Lung (tissue), 12 donors: ENCODE measurements around the gene EPHB1. TPM values are rescaled to one million over a fixed set of nuclear protein-coding genes. Genes with fewer than 3 reads are reported as not detected.

Experiments
- ATAC-seq: fragments of 200-7000 bp; cut with Tn5 transposase; one replicate; pipeline ENCODE4 v1.9.1; 2020; ENCODE audit warnings: moderate number of reproducible peaks; ENCODE audit not compliant: insufficient read depth, low FRiP score
- DNase-seq, 3 donors: peaks; one replicate each; pipeline ENCODE4 v3.0.0-alpha.2; 2013 to 2017
- H3K27ac ChIP-seq, 2 donors: one replicate each; pipeline ENCODE4 v1.5.1; 2013; ENCODE audit warnings: mild to moderate bottlenecking in 2 of 2, moderate library complexity in 2 of 2, control low read depth in 1 of 2, inconsistent platforms in 1 of 2, low read depth in 1 of 2, low read length in 1 of 2
- H3K27me3 ChIP-seq, 3 donors: one replicate each; pipeline ENCODE4 v1.5.1; 2013; ENCODE audit warnings: low read length in 2 of 3; ENCODE audit not compliant: control insufficient read depth in 3 of 3, insufficient read depth in 3 of 3
- H3K36me3 ChIP-seq, 4 donors: one replicate each; pipeline ENCODE4 v1.5.1; 2013; ENCODE audit warnings: low read length in 4 of 4, mild to moderate bottlenecking in 1 of 4, moderate library complexity in 1 of 4; ENCODE audit not compliant: control insufficient read depth in 4 of 4, insufficient read depth in 4 of 4
- H3K4me1 ChIP-seq, 5 donors: one replicate each; pipeline ENCODE4 v1.5.1; 2013; ENCODE audit warnings: low read length in 5 of 5, mild to moderate bottlenecking in 2 of 5, moderate library complexity in 1 of 5; ENCODE audit not compliant: control insufficient read depth in 5 of 5, insufficient read depth in 5 of 5
- H3K4me3 ChIP-seq: one replicate; pipeline ENCODE4 v1.5.1; 2013; ENCODE audit warnings: mild to moderate bottlenecking, control low read depth, moderate library complexity
- H3K9ac ChIP-seq, 2 donors: one replicate each; pipeline ENCODE4 v1.5.1; 2013; ENCODE audit warnings: low read length in 2 of 2, control low read depth in 1 of 2; ENCODE audit not compliant: insufficient read depth in 1 of 2
- H3K9me3 ChIP-seq, 4 donors: one replicate each; pipeline ENCODE4 v1.5.1; 2013; ENCODE audit warnings: low read length in 3 of 4, mild to moderate bottlenecking in 1 of 4, moderate library complexity in 1 of 4; ENCODE audit not compliant: control insufficient read depth in 4 of 4, insufficient read depth in 3 of 4
- WGBS, 2 donors: extraction: QIAGEN DNeasy Blood & Tissue Kit; methylation state at CpG; one replicate each; pipeline ENCODE4 v1.1.7; 2013; 5-methylcytosine and 5-hydroxymethylcytosine counted together
- polyA plus RNA-seq, 2 donors: library from polyadenylated mRNA; stranded (reverse); fragments of 200-250 nt; gene quantifications; one replicate each; pipeline ENCODE4 v1.2.1, GENCODE V29; 2013
- total RNA-seq, 2 donors: library from RNA; depleted of rRNA in 1 of 2; stranded (reverse); fragments of >200 nt in 1 of 2; gene quantifications; one replicate each; pipeline ENCODE4 v1.2.1, GENCODE V29; 2014 to 2021
- TF ChIP-seq, protein P1 (sequence below): IDR thresholded peaks from 2 replicates; pipeline ENCODE4 v1.5.1; 2012; ENCODE audit warnings: mild to moderate bottlenecking; ENCODE audit errors: control extremely low read depth, extremely low read depth
- donor health status: control.
- donor health status: control.
- donor health status: Bipolar disorder and iron deficiency.
- donor health status: healthy.
- donor health status: DM: yes; HTN: yes; CAD: no.

EPHB1 gene
- total and polyA plus RNA-seq, 4 donors: 0.30 to 6.3 (median 2.1) TPM

DNA sequence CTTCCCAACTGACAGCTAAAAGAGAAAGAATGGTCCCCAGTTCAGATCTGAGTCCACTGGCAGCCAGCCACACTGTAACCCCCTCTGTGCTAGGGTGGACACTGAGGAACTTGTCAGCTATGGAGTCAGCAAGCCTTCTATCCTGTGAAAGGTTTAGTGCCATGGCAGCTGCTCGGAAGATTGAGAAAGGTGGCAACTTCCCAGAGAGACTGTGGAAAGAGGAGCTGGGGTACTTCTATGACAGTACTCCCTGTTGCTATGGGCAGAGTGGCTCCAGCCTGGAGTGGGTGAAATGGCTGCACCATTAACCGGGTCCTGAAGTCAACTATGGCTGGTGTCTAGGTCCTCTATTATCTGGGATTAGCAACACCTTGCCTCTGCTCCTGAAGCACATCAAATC is 447.2 kb downstream of the EPHB1 start:
- ATAC-seq (no peak), DNase-seq (no peak)
- Histone ChIP-seq H3K4me3 (no peak overlapping the region), H3K27me3 (peaks cover 0 to 3% (median 3%) of the 10 kb centered on the region in 3 donors), H3K36me3 (no peaks in the 10 kb centered on the region), H3K9ac (no peak overlapping the region), H3K27ac (no peak overlapping the region), H3K9me3 (no peaks in the 10 kb centered on the region), H3K4me1 (no peaks in the 10 kb centered on the region)
- 92 to 97% methylated on average over 2 of the region's 2 CpGs for WGBS, 2 donors
- TF ChIP-seq, protein P1, sequence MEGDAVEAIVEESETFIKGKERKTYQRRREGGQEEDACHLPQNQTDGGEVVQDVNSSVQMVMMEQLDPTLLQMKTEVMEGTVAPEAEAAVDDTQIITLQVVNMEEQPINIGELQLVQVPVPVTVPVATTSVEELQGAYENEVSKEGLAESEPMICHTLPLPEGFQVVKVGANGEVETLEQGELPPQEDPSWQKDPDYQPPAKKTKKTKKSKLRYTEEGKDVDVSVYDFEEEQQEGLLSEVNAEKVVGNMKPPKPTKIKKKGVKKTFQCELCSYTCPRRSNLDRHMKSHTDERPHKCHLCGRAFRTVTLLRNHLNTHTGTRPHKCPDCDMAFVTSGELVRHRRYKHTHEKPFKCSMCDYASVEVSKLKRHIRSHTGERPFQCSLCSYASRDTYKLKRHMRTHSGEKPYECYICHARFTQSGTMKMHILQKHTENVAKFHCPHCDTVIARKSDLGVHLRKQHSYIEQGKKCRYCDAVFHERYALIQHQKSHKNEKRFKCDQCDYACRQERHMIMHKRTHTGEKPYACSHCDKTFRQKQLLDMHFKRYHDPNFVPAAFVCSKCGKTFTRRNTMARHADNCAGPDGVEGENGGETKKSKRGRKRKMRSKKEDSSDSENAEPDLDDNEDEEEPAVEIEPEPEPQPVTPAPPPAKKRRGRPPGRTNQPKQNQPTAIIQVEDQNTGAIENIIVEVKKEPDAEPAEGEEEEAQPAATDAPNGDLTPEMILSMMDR: no peak

DNA sequence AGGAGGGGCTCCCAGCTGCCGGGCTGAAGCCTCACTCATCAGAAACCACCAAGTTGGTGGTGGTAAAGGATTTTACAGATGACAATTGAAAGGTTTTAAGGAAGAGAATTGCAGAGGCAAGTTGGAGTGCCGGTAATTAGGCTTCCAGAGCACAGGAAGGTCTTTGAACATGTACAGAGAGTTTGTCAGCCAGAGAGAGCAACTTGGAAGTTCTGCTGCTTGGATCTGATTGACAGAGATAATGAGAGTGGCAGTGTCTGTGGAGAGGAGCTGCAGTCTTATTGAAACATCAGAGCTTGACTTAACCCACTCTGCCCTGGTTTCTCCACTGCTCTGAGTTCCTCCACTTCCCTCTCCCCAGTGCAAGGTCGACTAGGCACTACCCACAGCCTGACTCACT is 448.6 kb downstream of the EPHB1 start:
- Histone ChIP-seq H3K27ac (no peak overlapping the region), H3K9ac (no peak overlapping the region), H3K4me1 (no peaks in the 10 kb centered on the region), H3K27me3 (peaks cover 0 to 3% (median 3%) of the 10 kb centered on the region in 3 donors), H3K4me3 (no peak overlapping the region), H3K9me3 (no peaks in the 10 kb centered on the region), H3K36me3 (no peaks in the 10 kb centered on the region)
- DNase-seq (no peak), ATAC-seq (no peak)
- TF ChIP-seq, protein P1: no peak
- WGBS, 2 donors: 54 to 63% methylated on average over 3 of the region's 3 CpGs

DNA sequence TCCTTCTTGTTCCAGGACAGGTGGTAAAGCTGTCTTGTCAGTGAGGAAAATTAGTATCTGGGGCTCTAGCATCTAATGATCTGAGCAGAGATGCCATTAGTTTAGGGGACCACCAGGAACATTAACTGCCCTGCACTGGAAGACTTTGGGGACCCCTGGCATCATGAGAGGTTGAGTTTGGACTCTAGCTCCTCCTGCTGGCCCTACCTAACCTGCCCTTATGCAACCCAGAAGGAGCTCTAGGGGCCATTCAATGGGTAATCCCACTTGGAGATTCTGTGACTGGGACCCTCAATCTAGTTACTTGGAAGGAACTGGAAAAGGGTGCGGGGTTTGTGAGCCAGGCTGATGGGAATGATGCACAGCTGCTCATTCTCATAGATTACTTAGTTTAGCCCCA is 451.0 kb downstream of the EPHB1 start:
- WGBS, 2 donors: 90 to 94% methylated on average over 1 of the region's 1 CpG
- ATAC-seq: no peak
- Histone ChIP-seq H3K9ac (no peak overlapping the region), H3K4me3 (no peak overlapping the region), H3K27me3 (no peaks in the 10 kb centered on the region), H3K9me3 (no peaks in the 10 kb centered on the region), H3K36me3 (no peaks in the 10 kb centered on the region), H3K27ac (no peak overlapping the region), H3K4me1 (no peaks in the 10 kb centered on the region)
- TF ChIP-seq, protein P1: no peak
- DNase-seq: no peak

DNA sequence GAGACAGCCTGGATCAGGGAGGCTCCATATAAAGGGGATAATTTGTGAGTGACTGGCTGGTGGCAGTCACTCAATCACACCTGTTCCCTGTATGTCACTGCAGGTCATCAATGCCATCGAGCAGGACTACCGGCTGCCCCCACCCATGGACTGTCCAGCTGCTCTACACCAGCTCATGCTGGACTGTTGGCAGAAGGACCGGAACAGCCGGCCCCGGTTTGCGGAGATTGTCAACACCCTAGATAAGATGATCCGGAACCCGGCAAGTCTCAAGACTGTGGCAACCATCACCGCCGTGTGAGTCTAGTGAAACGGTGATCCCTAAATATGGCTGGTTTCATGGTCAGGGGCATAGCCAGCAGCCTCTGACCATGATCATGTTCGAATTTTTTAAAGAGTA is 453.2 kb downstream of the EPHB1 start:
- TF ChIP-seq, protein P1: no peak
- H3K27ac ChIP-seq: no peak overlapping the region
- no peaks in the 10 kb centered on the region for H3K4me1 ChIP-seq
- H3K4me3 ChIP-seq: no peak overlapping the region
- H3K27me3 ChIP-seq: no peaks in the 10 kb centered on the region
- 90 to 91% methylated on average over 12 of the region's 12 CpGs for WGBS, 2 donors
- no peaks in the 10 kb centered on the region for H3K9me3 ChIP-seq
- DNase-seq: no peak
- H3K9ac ChIP-seq: no peak overlapping the region
- H3K36me3 ChIP-seq: no peaks in the 10 kb centered on the region
- no peak for ATAC-seq
